Calu3 (cell line): ENCODE data around the gene RTP2. TPM values are rescaled to one million over a fixed set of nuclear protein-coding genes. Genes with fewer than 3 reads are reported as not detected.
A peak's percentile ranks its signal among the peaks of the same experiment; 100 is the strongest.

Experiments
- BruUV-seq: library from RNA; stranded (reverse); fragments of 400-500 nt; replicated peaks from 2 replicates; lab custom pipeline; 2021; lab: Mats Ljungman, UMichigan
- CTCF ChIA-PET: fragments of 300-600 bp; sonication (Branson Sonifier 250); formaldehyde crosslinking; loops from one replicate; lab custom pipeline; 2022; ENCODE audit warnings: antibody characterized with exemption; lab: Charles Lee
- DNase-seq: peaks from one replicate; pipeline ENCODE4 v3.0.0; 2022
- H3K27ac Mint-ChIP-seq: one replicate; pipeline ENCODE4 v1.8.0; 2022; ENCODE audit warnings: mixed read lengths; ENCODE audit not compliant: unreplicated experiment
- H3K27me3 Mint-ChIP-seq: one replicate; pipeline ENCODE4 v1.8.0; 2022; ENCODE audit warnings: mixed read lengths; ENCODE audit not compliant: unreplicated experiment
- H3K36me3 Mint-ChIP-seq: one replicate; pipeline ENCODE4 v1.8.0; 2022; ENCODE audit warnings: mild to moderate bottlenecking, moderate library complexity, mixed read lengths; ENCODE audit not compliant: insufficient read depth, unreplicated experiment
- H3K4me1 Mint-ChIP-seq: one replicate; pipeline ENCODE4 v1.8.0; 2022; ENCODE audit warnings: mild to moderate bottlenecking, low read depth, mixed read lengths; ENCODE audit not compliant: unreplicated experiment
- H3K4me3 Mint-ChIP-seq: one replicate; pipeline ENCODE4 v1.8.0; 2022; ENCODE audit warnings: mild to moderate bottlenecking, low read depth, moderate library complexity, mixed read lengths; ENCODE audit not compliant: unreplicated experiment
- H3K9me3 Mint-ChIP-seq: one replicate; pipeline ENCODE4 v1.8.0; 2022; ENCODE audit warnings: low read depth, mixed read lengths; ENCODE audit not compliant: unreplicated experiment
- CTCF ChIP-seq: fragments of 200-600 bp; IDR thresholded peaks from one replicate; pipeline ENCODE4 v1.8.0; 2022; ENCODE audit warnings: antibody characterized with exemption; ENCODE audit not compliant: unreplicated experiment
- intact Hi-C: fragments of 100-400 bp; cut with micrococcal nuclease; formaldehyde crosslinking; loops from one replicate; pipeline ENCODE4 v1.10.0; 2022; ENCODE audit not compliant: unreplicated experiment
- total RNA-seq: library from RNA; stranded (reverse); gene quantifications from 2 replicates; pipeline ENCODE4 v1.2.3, GENCODE V29; 2022

Gene RTP2
- total RNA-seq, 1 experiment from 2014 or later, result not detected

GRCh38 chr3:187741403-187742350 lies 39.3 kb upstream of the RTP2 start:
- no TSS peak for BruUV-seq
- H3K36me3 Mint-ChIP-seq, result peaks cover 89% of the 10 kb centered on the region

GRCh38 chr3:187740421-187741399 lies 38.4 kb upstream of the RTP2 start:
- TF ChIP-seq CTCF, result peak; percentile 100
- peaks cover 9% of the 10 kb centered on the region for H3K27me3 Mint-ChIP-seq
- BruUV-seq, result TSS peak; percentile 18
- peak; percentile 84 for DNase-seq
- H3K27ac Mint-ChIP-seq, result peak overlapping the region; percentile 64
- peaks cover 45% of the 10 kb centered on the region for H3K4me1 Mint-ChIP-seq
- H3K36me3 Mint-ChIP-seq, result peaks cover 83% of the 10 kb centered on the region
- H3K9me3 Mint-ChIP-seq, result no peaks in the 10 kb centered on the region
- CTCF ChIA-PET, result interaction anchor here (0.5 to 5.6 kb wide), 40 partner anchors 9 to 1300 kb away, joined by 3 to 171 read pairs (median 4); no protein-coding TSS in a partner anchor
- intact Hi-C loops, result loop anchor here (5.0 to 10.0 kb wide), 9 partner anchors 294 to 1142 kb away; no protein-coding TSS in a partner anchor
- peak overlapping the region; percentile 83 for H3K4me3 Mint-ChIP-seq

More at GRCh38 chr3:187741403-187742350, 39.3 kb upstream of the RTP2 start:
- Mint-ChIP-seq H3K4me1 (peaks cover 47% of the 10 kb centered on the region), H3K27ac (peak overlapping the region; percentile 64), H3K4me3 (peak overlapping the region; percentile 83), H3K27me3 (peaks cover 5% of the 10 kb centered on the region), H3K9me3 (no peaks in the 10 kb centered on the region)
- TF ChIP-seq CTCF, result peak; percentile 93
- CTCF ChIA-PET, result interaction anchor here (0.5 to 5.6 kb wide), 26 partner anchors 8 to 1300 kb away, joined by 3 to 171 read pairs (median 6); no protein-coding TSS in a partner anchor
- intact Hi-C loops, result loop anchor here (1.0 to 10.0 kb wide), 11 partner anchors 293 to 1141 kb away; no protein-coding TSS in a partner anchor
- DNase-seq, result peak; percentile 87

- H3K36me3 Mint-ChIP-seq, result peaks cover 73% of the 10 kb centered on the region
- intact Hi-C loops, result loop anchor here (1.0 to 10.0 kb wide), 15 partner anchors 295 to 1493 kb away; no protein-coding TSS in a partner anchor
- CTCF ChIA-PET, result interaction anchor here (0.6 to 5.6 kb wide), 32 partner anchors 10 to 1489 kb away, joined by 3 to 171 read pairs (median 5); no protein-coding TSS in a partner anchor
- peak; percentile 99 for TF ChIP-seq CTCF
- H3K27ac Mint-ChIP-seq, result peak overlapping the region; percentile 59
- peaks cover 9% of the 10 kb centered on the region for H3K27me3 Mint-ChIP-seq
- no TSS peak for BruUV-seq
- peak overlapping the region; percentile 83 for H3K4me3 Mint-ChIP-seq
- peak; percentile 92 for DNase-seq
- H3K4me1 Mint-ChIP-seq, result peaks cover 42% of the 10 kb centered on the region
- H3K9me3 Mint-ChIP-seq, result no peaks in the 10 kb centered on the region
Measured at GRCh38 chr3:187739561-187740332, 37.4 kb upstream of the RTP2 start.
